ENCODE results near the gene CHKB. TPM values are rescaled to one million over a fixed set of nuclear protein-coding genes. Genes with fewer than 3 reads are reported as not detected.

Gene CHKB
- total RNA-seq, 2 donors from 2014 or later: 43.3 to 122 TPM

DNA sequence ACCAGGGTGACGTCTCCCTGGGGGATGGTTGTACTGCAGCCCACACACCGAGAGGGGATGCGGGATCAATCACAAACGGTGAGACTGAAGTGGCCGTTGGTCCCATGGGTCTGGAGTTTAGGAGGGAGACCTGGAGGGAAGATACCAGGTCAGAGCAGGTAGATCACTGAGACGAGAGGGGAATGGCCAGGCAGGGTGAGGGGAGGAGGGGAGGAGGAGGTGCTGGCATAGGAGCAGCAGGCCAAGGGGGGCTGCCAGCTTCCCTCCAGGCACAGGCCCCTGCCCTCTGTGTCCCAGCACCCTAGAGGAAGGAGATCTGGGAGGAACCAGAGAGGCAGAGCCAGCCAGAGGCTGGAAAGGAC lies 25.0 kb upstream of the CHKB start:
- no peak for ATAC-seq
- no peak overlapping the region for H3K4me3 ChIP-seq
- no peaks in the 10 kb centered on the region for H3K36me3 ChIP-seq (replicated peaks in 1 of 2; ENCODE audit: insufficient read depth in 1 of 2, low read depth in 2 of 2)
- no peak overlapping the region for H3K27ac ChIP-seq
- TF ChIP-seq POLR2A (IDR thresholded peaks at IDR 0.05): no peak
- TF ChIP-seq, protein P1, sequence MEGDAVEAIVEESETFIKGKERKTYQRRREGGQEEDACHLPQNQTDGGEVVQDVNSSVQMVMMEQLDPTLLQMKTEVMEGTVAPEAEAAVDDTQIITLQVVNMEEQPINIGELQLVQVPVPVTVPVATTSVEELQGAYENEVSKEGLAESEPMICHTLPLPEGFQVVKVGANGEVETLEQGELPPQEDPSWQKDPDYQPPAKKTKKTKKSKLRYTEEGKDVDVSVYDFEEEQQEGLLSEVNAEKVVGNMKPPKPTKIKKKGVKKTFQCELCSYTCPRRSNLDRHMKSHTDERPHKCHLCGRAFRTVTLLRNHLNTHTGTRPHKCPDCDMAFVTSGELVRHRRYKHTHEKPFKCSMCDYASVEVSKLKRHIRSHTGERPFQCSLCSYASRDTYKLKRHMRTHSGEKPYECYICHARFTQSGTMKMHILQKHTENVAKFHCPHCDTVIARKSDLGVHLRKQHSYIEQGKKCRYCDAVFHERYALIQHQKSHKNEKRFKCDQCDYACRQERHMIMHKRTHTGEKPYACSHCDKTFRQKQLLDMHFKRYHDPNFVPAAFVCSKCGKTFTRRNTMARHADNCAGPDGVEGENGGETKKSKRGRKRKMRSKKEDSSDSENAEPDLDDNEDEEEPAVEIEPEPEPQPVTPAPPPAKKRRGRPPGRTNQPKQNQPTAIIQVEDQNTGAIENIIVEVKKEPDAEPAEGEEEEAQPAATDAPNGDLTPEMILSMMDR (IDR thresholded peaks at IDR 0.05): no peak
- intact Hi-C loops (cut with DNase I): no loop called here
- no peaks in the 10 kb centered on the region for H3K9me3 ChIP-seq
- DNase-seq: no peak
- 44 to 60% methylated on average over 6 of the region's 6 CpGs for WGBS, 2 donors
- no peaks in the 10 kb centered on the region for H3K4me1 ChIP-seq
- H3K27me3 ChIP-seq: no peaks in the 10 kb centered on the region

DNA sequence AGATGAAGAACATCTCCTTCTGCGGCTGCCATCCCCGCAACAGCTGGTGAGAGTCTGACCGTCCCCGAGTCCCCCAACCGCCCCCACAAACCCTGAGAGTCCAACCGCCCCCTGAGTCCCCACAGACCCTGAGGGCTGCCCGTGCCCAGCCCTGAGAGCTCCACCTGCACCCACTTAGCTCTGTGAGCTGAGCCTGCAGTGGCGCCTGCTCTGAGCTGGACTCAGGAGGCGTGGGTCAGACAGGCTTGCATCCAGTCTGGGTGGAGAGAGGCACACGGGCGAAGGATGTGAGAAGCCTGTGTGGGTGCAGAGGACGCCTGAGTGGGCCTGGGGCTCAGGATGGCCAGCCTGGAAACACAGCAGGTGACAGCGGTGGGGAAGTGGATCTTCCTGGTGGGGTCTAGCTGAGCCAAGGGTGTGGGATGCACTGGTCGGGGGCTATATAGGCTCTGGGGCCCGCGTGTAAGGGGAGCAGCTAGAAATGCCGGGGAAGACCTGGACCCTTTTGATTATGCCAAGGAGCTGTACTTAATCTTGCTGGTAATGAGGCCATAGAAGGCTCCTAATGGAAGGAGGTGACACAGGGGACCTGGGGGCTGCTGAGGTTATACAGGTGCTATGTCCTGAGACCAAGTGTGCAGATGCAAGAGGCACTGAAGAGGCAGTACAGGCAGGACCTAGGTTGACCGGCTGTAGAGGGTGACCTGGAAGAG lies 24.5 kb upstream of the CHKB start:
- no peaks in the 10 kb centered on the region for H3K4me1 ChIP-seq
- ATAC-seq (no peak), DNase-seq (no peak)
- H3K27ac ChIP-seq: no peak overlapping the region
- intact Hi-C loops (cut with DNase I): no loop called here
- H3K9me3 ChIP-seq: no peaks in the 10 kb centered on the region
- WGBS, 2 donors: 66 to 81% methylated on average over 13 to 16 of the region's 18 CpGs
- no peaks in the 10 kb centered on the region for H3K27me3 ChIP-seq
- H3K4me3 ChIP-seq: no peak overlapping the region
- TF ChIP-seq, protein P1 (IDR thresholded peaks at IDR 0.05): no peak
- TF ChIP-seq POLR2A (IDR thresholded peaks at IDR 0.05): no peak
- H3K36me3 ChIP-seq (replicated peaks in 1 of 2; ENCODE audit: insufficient read depth in 1 of 2, low read depth in 2 of 2): no peaks in the 10 kb centered on the region

DNA sequence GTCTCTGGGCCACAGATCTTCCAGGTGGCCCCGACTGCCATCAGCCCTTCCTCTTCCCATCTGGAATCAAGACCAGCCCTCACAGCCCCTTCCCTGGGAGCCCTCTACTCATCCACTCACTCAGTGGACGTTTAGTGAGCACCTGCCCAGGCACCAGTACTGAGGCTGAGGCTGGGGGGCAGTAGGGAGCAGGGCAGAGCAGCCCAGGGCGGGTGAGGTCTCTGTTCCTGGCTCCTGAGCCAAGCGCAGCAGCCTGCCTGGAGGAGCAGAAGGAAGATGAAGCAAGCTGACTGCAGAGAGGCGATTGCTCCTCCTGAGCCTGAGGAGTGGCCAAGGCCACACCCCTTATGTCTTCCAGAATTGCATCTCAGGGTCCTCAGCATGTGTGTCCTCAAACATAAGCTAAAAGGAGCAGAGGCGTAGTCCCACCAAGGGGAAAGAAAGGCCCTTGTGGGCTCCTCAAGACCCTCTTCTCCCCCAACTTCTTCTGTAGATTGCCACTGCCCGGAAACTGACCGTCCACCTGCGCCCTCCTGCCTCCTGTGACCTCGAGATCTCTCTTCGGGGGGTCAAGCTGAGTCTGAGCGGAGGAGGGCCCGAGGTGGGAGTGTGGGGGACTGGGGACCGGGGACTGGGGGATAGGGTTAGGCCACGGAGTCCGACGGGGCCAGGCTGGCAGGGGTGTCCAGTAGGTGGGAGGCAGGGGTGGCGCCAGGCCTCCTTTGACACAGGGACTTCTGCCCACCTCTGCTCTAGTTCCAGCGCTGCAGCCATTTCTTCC lies 23.7 kb upstream of the CHKB start:
- intact Hi-C loops (cut with DNase I): no loop called here
- DNase-seq: no peak
- Histone ChIP-seq H3K9me3 (no peaks in the 10 kb centered on the region), H3K27me3 (no peaks in the 10 kb centered on the region), H3K4me3 (no peak overlapping the region), H3K4me1 (no peaks in the 10 kb centered on the region), H3K27ac (no peak overlapping the region), H3K36me3 (replicated peaks in 1 of 2; ENCODE audit: insufficient read depth in 1 of 2, low read depth in 2 of 2) (no peaks in the 10 kb centered on the region)
- 65 to 77% methylated on average over 16 to 19 of the region's 19 CpGs for WGBS, 2 donors
- no peak for ATAC-seq
- TF ChIP-seq POLR2A (IDR thresholded peaks at IDR 0.05): no peak
- TF ChIP-seq, protein P1 (IDR thresholded peaks at IDR 0.05): no peak

DNA sequence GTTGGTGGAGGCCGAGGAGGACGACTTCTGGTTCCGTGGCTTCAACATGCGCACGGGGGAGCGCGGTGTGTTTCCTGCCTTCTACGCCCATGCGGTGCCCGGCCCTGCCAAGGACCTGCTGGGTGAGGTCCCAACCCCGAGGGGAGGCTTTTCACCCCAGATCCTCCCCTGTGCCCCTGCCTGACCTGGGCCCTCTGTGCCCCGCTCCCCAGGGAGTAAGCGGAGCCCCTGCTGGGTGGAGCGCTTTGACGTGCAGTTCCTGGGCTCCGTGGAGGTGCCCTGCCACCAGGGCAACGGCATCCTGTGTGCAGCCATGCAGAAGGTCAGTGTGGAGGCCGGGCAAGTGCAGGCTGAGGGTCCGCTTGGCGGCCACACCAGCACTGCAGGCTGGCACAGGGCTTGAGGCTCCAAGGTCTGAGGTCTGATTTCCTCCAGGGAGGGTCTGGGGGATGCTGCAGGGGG lies 23.0 kb upstream of the CHKB start:
- no peaks in the 10 kb centered on the region for H3K27me3 ChIP-seq
- no peak for ATAC-seq
- no peak overlapping the region for H3K4me3 ChIP-seq
- H3K9me3 ChIP-seq: no peaks in the 10 kb centered on the region
- TF ChIP-seq POLR2A (IDR thresholded peaks at IDR 0.05): no peak
- TF ChIP-seq, protein P1 (IDR thresholded peaks at IDR 0.05): no peak
- intact Hi-C loops (cut with DNase I): no loop called here
- DNase-seq: no peak
- no peaks in the 10 kb centered on the region for H3K4me1 ChIP-seq
- no peak overlapping the region for H3K27ac ChIP-seq
- H3K36me3 ChIP-seq (replicated peaks in 1 of 2; ENCODE audit: insufficient read depth in 1 of 2, low read depth in 2 of 2): no peaks in the 10 kb centered on the region
- WGBS, 2 donors: 79 to 86% methylated on average over 6 to 19 of the region's 20 CpGs

Data from body of pancreas (tissue), 4 donors.